Measurements from ENCODE around the gene CYGB. TPM values are rescaled to one million over a fixed set of nuclear protein-coding genes. Genes with fewer than 3 reads are reported as not detected.
A peak's percentile ranks its signal among the peaks of the same experiment; 100 is the strongest.

The CYGB gene
- total and polyA plus RNA-seq, 10 of the 15 experiments (the other 5 are each of a cell fraction or from before 2014, with no cell fraction given) = 0.34 TPM; not detected in 9

- ATAC-seq (no peak), FAIRE-seq (no peak), DNase-seq (ENCODE audit: low read depth, low spot score) (no peak)
- Histone ChIP-seq H3K36me3 (ENCODE audit: control insufficient read depth in 2 of 2, insufficient read depth in 2 of 2, low read length in 1 of 2) (peaks cover 7 to 19% of the 10 kb centered on the region in 2 experiments), H3K79me2 (ENCODE audit: control insufficient read depth, insufficient read depth, low read length) (peaks cover 11% of the 10 kb centered on the region), H3K4me1 (ENCODE audit: control insufficient read depth, insufficient read depth, low read length) (peaks cover 16% of the 10 kb centered on the region), H3K27ac (ENCODE audit: control insufficient read depth, insufficient read depth) (no peak overlapping the region), H3K27me3 (replicated peaks in 1 of 2; ENCODE audit: control insufficient read depth in 2 of 2, insufficient read depth in 2 of 2, low read length in 1 of 2) (no peaks in the 10 kb centered on the region), H3K9me3 (replicated peaks; ENCODE audit: control insufficient read depth, insufficient read depth, low read length) (no peaks in the 10 kb centered on the region), H2AFZ (ENCODE audit: control insufficient read depth, low read depth, low read length) (no peak overlapping the region), H3K4me2 (ENCODE audit: control insufficient read depth, insufficient read depth) (no peak overlapping the region), H3K4me3 (no peak overlapping the region), H4K20me1 (ENCODE audit: control insufficient read depth, insufficient read depth) (peaks cover 3% of the 10 kb centered on the region; the same call in 1 of the 2 replicates), H3K9ac (ENCODE audit: control insufficient read depth, insufficient read depth, low read length) (no peak overlapping the region)
- WGBS (ENCODE audit: insufficient coverage, insufficient replicate concordance, low lambda C conversion rate, missing lambda C conversion rate) = 96% methylated on average over 3 of the region's 3 CpGs
- RAD21 ChIA-PET (ENCODE audit: unreplicated experiment) = interaction anchor here (1.3 to 1.6 kb wide), 2 partner anchors 58 to 115 kb away, joined by 3 to 5 read pairs; no protein-coding TSS in a partner anchor
- CTCF ChIA-PET = interaction anchor here (0.6 to 2.6 kb wide), 5 partner anchors 9 to 562 kb away, joined by 3 to 17 read pairs (median 8); no protein-coding TSS in a partner anchor
- intact Hi-C loops (cut with micrococcal nuclease; ENCODE audit: unreplicated experiment) (loop anchor here (10.0 kb wide), 1 partner anchor 128 kb away; no protein-coding TSS in a partner anchor), in situ Hi-C loops (cut with MboI) (no loop called here)
- SMC1A ChIA-PET (ENCODE audit: uncharacterized antibody, unreplicated experiment) = interaction anchor here (1.0 to 2.8 kb wide), 5 partner anchors 8 to 165 kb away, joined by 3 to 14 read pairs (median 4); no protein-coding TSS in a partner anchor
- TF ChIP-seq POLR2A (IDR thresholded peaks at IDR 0.05; ENCODE audit: low read depth, low read length) = peak; percentile 50; the same call in 1 of the 2 replicates
- no peak for TF ChIP-seq ZBED1 (IDR thresholded peaks at IDR 0.05; ENCODE audit: borderline replicate concordance)
- BruUV-seq (replicated peaks) = no TSS peak
- POLR2A ChIA-PET = interaction anchor here (0.6 kb wide), 2 partner anchors 9 to 457 kb away, joined by 3 read pairs; no protein-coding TSS in a partner anchor
Observed at GRCh38 chr17:76566613-76566943, 29.1 kb upstream of the CYGB start.

- no peak overlapping the region for H3K9ac ChIP-seq (ENCODE audit: control insufficient read depth, insufficient read depth, low read length)
- ChIA-PET RAD21 (ENCODE audit: unreplicated experiment) (interaction anchor here (1.3 kb wide), 1 partner anchor 115 kb away, joined by 3 read pairs; no protein-coding TSS in a partner anchor), POLR2A (interaction anchor here (0.6 kb wide), 2 partner anchors 8 to 456 kb away, joined by 3 read pairs; no protein-coding TSS in a partner anchor), SMC1A (ENCODE audit: uncharacterized antibody, unreplicated experiment) (interaction anchor here (1.0 to 2.8 kb wide), 5 partner anchors 8 to 166 kb away, joined by 3 to 14 read pairs (median 4); no protein-coding TSS in a partner anchor), CTCF (interaction anchor here (0.6 to 2.6 kb wide), 5 partner anchors 8 to 561 kb away, joined by 3 to 17 read pairs (median 8); no protein-coding TSS in a partner anchor)
- H2AFZ ChIP-seq (ENCODE audit: control insufficient read depth, low read depth, low read length) = no peak overlapping the region
- peaks cover 21% of the 10 kb centered on the region for H3K4me1 ChIP-seq (ENCODE audit: control insufficient read depth, insufficient read depth, low read length)
- intact Hi-C loops (cut with micrococcal nuclease; ENCODE audit: unreplicated experiment) = loop anchor here (10.0 kb wide), 1 partner anchor 129 kb away; no protein-coding TSS in a partner anchor
- H4K20me1 ChIP-seq (ENCODE audit: control insufficient read depth, insufficient read depth) = peaks cover 3% of the 10 kb centered on the region; the same call in 1 of the 2 replicates
- no peaks in the 10 kb centered on the region for H3K27me3 ChIP-seq (replicated peaks in 1 of 2; ENCODE audit: control insufficient read depth in 2 of 2, insufficient read depth in 2 of 2, low read length in 1 of 2)
- peaks cover 7 to 23% of the 10 kb centered on the region in 2 experiments for H3K36me3 ChIP-seq (ENCODE audit: control insufficient read depth in 2 of 2, insufficient read depth in 2 of 2, low read length in 1 of 2)
- TF ChIP-seq EP300 (IDR thresholded peaks at IDR 0.05; ENCODE audit: borderline replicate concordance in 1 of 2, control insufficient read depth in 1 of 2, low read depth in 2 of 2, low read length in 2 of 2) (no peak), POLR2AphosphoS5 (IDR thresholded peaks at IDR 0.05; ENCODE audit: low read length) (peak; percentile 49; the same call in 1 of the 2 replicates), POLR2A (IDR thresholded peaks at IDR 0.05; ENCODE audit: low read depth, low read length) (0 out of 2 replicates have a peak, but pooled peaks have one; percentile 18)
- H3K4me2 ChIP-seq (ENCODE audit: control insufficient read depth, insufficient read depth) = no peak overlapping the region
- H3K9me3 ChIP-seq (replicated peaks; ENCODE audit: control insufficient read depth, insufficient read depth, low read length) = no peaks in the 10 kb centered on the region
- H3K27ac ChIP-seq (ENCODE audit: control insufficient read depth, insufficient read depth) = no peak overlapping the region
- DNase-seq (ENCODE audit: low read depth, low spot score) (no peak), ATAC-seq (no peak), FAIRE-seq (no peak)
- 92% methylated on average over 14 of the region's 14 CpGs for WGBS (ENCODE audit: insufficient coverage, insufficient replicate concordance, low lambda C conversion rate, missing lambda C conversion rate)
- in situ Hi-C loops (cut with MboI) = no loop called here
- H3K79me2 ChIP-seq (ENCODE audit: control insufficient read depth, insufficient read depth, low read length) = peaks cover 17% of the 10 kb centered on the region
- no TSS peak for BruUV-seq (replicated peaks)
- H3K4me3 ChIP-seq = no peak overlapping the region
Observed at GRCh38 chr17:76565728-76566612, 28.5 kb upstream of the CYGB start.
